GM10248 (cell line): ENCODE results near the gene ZBTB20.

Source experiments
- CTCF ChIA-PET: fragments of 300-600 bp; sonication (Branson Sonifier 250); formaldehyde crosslinking; extraction: SDS; loops from one replicate; lab custom pipeline; 2021; ENCODE audit warnings: antibody characterized with exemption; lab: Yijun Ruan, JAX
- POLR2A ChIA-PET: fragments of 350-650 bp; sonication (Branson Sonifier 250); formaldehyde crosslinking; extraction: SDS; loops from one replicate; lab custom pipeline; 2020; ENCODE audit warnings: antibody characterized with exemption; lab: Yijun Ruan, JAX
- DNase-seq: peaks from one replicate; pipeline ENCODE4 v3.0.0; 2012; ENCODE audit errors: extremely low spot score
- CTCF ChIP-seq: IDR thresholded peaks from 2 replicates; pipeline ENCODE4 v1.5.1; 2012; ENCODE audit warnings: mild to moderate bottlenecking, low read depth; ENCODE audit errors: extremely low read depth, missing control alignments, control extremely low read depth

Gene ZBTB20

GRCh38 chr3:114698146-114699105, 448.7 kb downstream of the ZBTB20 start:
- CTCF ChIA-PET, result no interaction called here
- no peak for TF ChIP-seq CTCF
- DNase-seq, result no peak
- POLR2A ChIA-PET, result no interaction called here

- CTCF ChIA-PET, result no interaction called here
- POLR2A ChIA-PET, result interaction anchor here (0.6 kb wide), 2 partner anchors 59 to 280 kb away, joined by 3 to 4 read pairs; no protein-coding TSS in a partner anchor
- TF ChIP-seq CTCF, result no peak
- no peak for DNase-seq
These were observed 449.7 kb downstream of the ZBTB20 start for GRCh38 chr3:114697401-114697800.

- POLR2A ChIA-PET, result no interaction called here
- CTCF ChIA-PET, result interaction anchor here (1.0 to 1.2 kb wide), 3 partner anchors 10 to 310 kb away, joined by 3 to 4 read pairs (median 3); no protein-coding TSS in a partner anchor
- DNase-seq, result no peak
- TF ChIP-seq CTCF, result no peak
These were observed 452.8 kb downstream of the ZBTB20 start for GRCh38 chr3:114694251-114694650.

GRCh38 chr3:114691871-114692270, 455.2 kb downstream of the ZBTB20 start:
- no peak for TF ChIP-seq CTCF
- DNase-seq, result no peak
- POLR2A ChIA-PET, result no interaction called here
- CTCF ChIA-PET, result no interaction called here

- ChIA-PET POLR2A (no interaction called here), CTCF (no interaction called here)
- no peak for DNase-seq
- TF ChIP-seq CTCF, result no peak
These were observed 456.2 kb downstream of the ZBTB20 start for GRCh38 chr3:114690911-114691310.

GRCh38 chr3:114687151-114687550, 459.9 kb downstream of the ZBTB20 start:
- DNase-seq, result no peak
- ChIA-PET POLR2A (no interaction called here), CTCF (no interaction called here)
- no peak for TF ChIP-seq CTCF
